A673 (cell line): ENCODE results near the gene NCCRP1. TPM values are rescaled to one million over a fixed set of nuclear protein-coding genes. Genes with fewer than 3 reads are reported as not detected.

Experiments used
- BruUV-seq: library from RNA; stranded (reverse); fragments of 400-500 nt; replicated peaks from 2 replicates; lab custom pipeline; 2021; lab: Mats Ljungman, UMichigan
- CTCF ChIA-PET: fragments of 300-600 bp; sonication (Branson Sonifier 250); formaldehyde crosslinking; loops from one replicate; lab custom pipeline; 2022; ENCODE audit warnings: antibody characterized with exemption; lab: Charles Lee
- POLR2A ChIA-PET: fragments of 300-600 bp; sonication (Branson Sonifier 250); formaldehyde crosslinking; loops from one replicate; lab custom pipeline; 2022; ENCODE audit warnings: antibody characterized with exemption; ENCODE audit not compliant: low non-redundant PET; lab: Charles Lee
- DNase-seq: peaks from one replicate; pipeline ENCODE4 v3.0.0-alpha.2; 2015; ENCODE audit warnings: low spot score
- H3K27ac ChIP-seq: fragments of 200-600 bp; sonication (generic); 2 replicates; pipeline ENCODE4 v1.5.1; 2016; ENCODE audit warnings: mixed run types, low read depth, mild to moderate bottlenecking, mixed read lengths, antibody characterized with exemption, low read length; ENCODE audit not compliant: poor library complexity, severe bottlenecking
- H3K27me3 ChIP-seq: fragments of 200-600 bp; sonication (generic); replicated peaks from 2 replicates; pipeline ENCODE4 v1.6.1; 2017; ENCODE audit warnings: mixed run types, low read depth, mild to moderate bottlenecking, mixed read lengths, antibody characterized with exemption, low read length; ENCODE audit not compliant: insufficient read depth, poor library complexity
- H3K36me3 ChIP-seq: fragments of 200-600 bp; sonication (generic); 2 replicates; pipeline ENCODE4 v1.6.1; 2016; ENCODE audit warnings: mixed run types, mild to moderate bottlenecking, mixed read lengths, antibody characterized with exemption, low read length; ENCODE audit not compliant: insufficient read depth, poor library complexity, severe bottlenecking
- H3K4me1 ChIP-seq: fragments of 200-600 bp; sonication (generic); 2 replicates; pipeline ENCODE4 v1.6.1; 2017; ENCODE audit warnings: mixed run types, mild to moderate bottlenecking, mixed read lengths, antibody characterized with exemption, low read length; ENCODE audit not compliant: insufficient read depth, poor library complexity, severe bottlenecking
- H3K4me3 ChIP-seq: fragments of 200-600 bp; sonication (generic); 2 replicates; pipeline ENCODE4 v1.5.1; 2016; ENCODE audit warnings: low read depth, mixed run types, mild to moderate bottlenecking, mixed read lengths, low read length; ENCODE audit not compliant: poor library complexity, severe bottlenecking
- H3K9me3 ChIP-seq: fragments of 200-600 bp; sonication (generic); 2 replicates; pipeline ENCODE4 v1.6.1; 2016; ENCODE audit warnings: mixed run types, low read depth, mild to moderate bottlenecking, mixed read lengths, antibody characterized with exemption, low read length; ENCODE audit not compliant: poor library complexity, severe bottlenecking
- EZH2 ChIP-seq: fragments of 200-600 bp; sonication (generic); IDR thresholded peaks from 2 replicates; pipeline ENCODE4 v1.6.1; 2017; ENCODE audit warnings: borderline replicate concordance, low read depth, mild to moderate bottlenecking, mixed read lengths, antibody characterized with exemption, low read length; ENCODE audit not compliant: poor library complexity, severe bottlenecking
- intact Hi-C: fragments of 100-400 bp; cut with micrococcal nuclease; formaldehyde crosslinking; loops from one replicate; pipeline ENCODE4 v1.10.0; 2022; ENCODE audit not compliant: unreplicated experiment
- total RNA-seq: library from RNA; stranded (reverse); gene quantifications from 2 replicates; pipeline ENCODE4 v1.2.3, GENCODE V29; 2021
- TF ChIP-seq, protein P1 (sequence below): fragments of 300-800, 200-600 bp; sonication (generic); conservative IDR thresholded peaks from 2 replicates; pipeline ENCODE4 v1.5.1; 2017; ENCODE audit warnings: low read depth, mild to moderate bottlenecking, antibody characterized with exemption, low read length, moderate library complexity, mixed read lengths

Gene NCCRP1
- total RNA-seq, 1 experiment from 2014 or later = not detected

DNA sequence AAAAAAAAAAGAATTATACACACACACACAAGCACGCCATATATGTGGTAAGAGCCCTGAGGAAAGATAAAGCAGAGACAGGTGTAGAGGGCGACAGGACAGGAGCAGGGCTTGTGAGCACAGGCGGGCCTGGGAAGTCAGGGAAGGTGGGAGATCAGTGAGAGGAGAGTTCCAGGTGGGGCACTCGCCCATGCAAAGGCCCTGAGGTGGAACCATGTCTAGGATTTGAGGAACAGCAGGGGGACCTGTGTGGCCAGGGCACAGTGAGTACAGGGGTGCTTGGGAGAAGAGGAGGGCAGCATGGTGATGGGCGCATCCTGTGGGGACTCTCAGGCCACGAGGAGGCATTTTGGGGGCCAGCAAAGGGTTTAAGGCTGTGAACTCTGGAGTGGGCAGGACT, 32.5 kb upstream of the NCCRP1 start:
- Histone ChIP-seq H3K36me3 (no peaks in the 10 kb centered on the region), H3K4me1 (no peaks in the 10 kb centered on the region), H3K27ac (no peak overlapping the region), H3K9me3 (no peaks in the 10 kb centered on the region), H3K27me3 (no peaks in the 10 kb centered on the region), H3K4me3 (no peak overlapping the region)
- DNase-seq = no peak
- BruUV-seq = no TSS peak
- CTCF ChIA-PET = no interaction called here
- TF ChIP-seq EZH2 = no peak
- TF ChIP-seq, protein P1, sequence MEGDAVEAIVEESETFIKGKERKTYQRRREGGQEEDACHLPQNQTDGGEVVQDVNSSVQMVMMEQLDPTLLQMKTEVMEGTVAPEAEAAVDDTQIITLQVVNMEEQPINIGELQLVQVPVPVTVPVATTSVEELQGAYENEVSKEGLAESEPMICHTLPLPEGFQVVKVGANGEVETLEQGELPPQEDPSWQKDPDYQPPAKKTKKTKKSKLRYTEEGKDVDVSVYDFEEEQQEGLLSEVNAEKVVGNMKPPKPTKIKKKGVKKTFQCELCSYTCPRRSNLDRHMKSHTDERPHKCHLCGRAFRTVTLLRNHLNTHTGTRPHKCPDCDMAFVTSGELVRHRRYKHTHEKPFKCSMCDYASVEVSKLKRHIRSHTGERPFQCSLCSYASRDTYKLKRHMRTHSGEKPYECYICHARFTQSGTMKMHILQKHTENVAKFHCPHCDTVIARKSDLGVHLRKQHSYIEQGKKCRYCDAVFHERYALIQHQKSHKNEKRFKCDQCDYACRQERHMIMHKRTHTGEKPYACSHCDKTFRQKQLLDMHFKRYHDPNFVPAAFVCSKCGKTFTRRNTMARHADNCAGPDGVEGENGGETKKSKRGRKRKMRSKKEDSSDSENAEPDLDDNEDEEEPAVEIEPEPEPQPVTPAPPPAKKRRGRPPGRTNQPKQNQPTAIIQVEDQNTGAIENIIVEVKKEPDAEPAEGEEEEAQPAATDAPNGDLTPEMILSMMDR = no peak
- intact Hi-C loops = no loop called here
- POLR2A ChIA-PET = no interaction called here

DNA sequence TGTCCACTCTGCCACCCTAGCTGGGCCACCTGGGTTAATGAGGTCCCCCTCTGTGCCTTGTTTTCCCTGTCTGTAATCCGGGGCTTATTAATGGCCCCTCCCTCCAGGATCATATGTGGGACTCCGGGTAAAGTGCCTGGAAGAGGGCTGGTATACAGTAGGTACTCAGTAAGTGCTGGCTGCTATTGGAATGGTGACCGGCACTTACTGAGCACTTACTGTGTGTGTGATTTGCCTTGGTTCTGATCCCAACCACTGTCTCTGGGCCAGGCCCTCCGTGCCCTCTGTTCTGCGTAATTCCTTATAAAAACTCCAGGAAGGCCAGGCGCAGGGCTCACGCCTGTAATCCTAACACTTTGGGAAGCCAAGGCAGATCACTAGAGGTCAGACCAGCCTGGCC, 30.9 kb upstream of the NCCRP1 start:
- H3K27ac ChIP-seq = no peak overlapping the region
- H3K4me1 ChIP-seq = no peaks in the 10 kb centered on the region
- DNase-seq = no peak
- H3K4me3 ChIP-seq = no peak overlapping the region
- no peak for TF ChIP-seq EZH2
- TF ChIP-seq, protein P1 = no peak
- no peaks in the 10 kb centered on the region for H3K9me3 ChIP-seq
- CTCF ChIA-PET = no interaction called here
- POLR2A ChIA-PET = no interaction called here
- no TSS peak for BruUV-seq
- intact Hi-C loops = no loop called here
- no peaks in the 10 kb centered on the region for H3K36me3 ChIP-seq
- no peaks in the 10 kb centered on the region for H3K27me3 ChIP-seq

DNA sequence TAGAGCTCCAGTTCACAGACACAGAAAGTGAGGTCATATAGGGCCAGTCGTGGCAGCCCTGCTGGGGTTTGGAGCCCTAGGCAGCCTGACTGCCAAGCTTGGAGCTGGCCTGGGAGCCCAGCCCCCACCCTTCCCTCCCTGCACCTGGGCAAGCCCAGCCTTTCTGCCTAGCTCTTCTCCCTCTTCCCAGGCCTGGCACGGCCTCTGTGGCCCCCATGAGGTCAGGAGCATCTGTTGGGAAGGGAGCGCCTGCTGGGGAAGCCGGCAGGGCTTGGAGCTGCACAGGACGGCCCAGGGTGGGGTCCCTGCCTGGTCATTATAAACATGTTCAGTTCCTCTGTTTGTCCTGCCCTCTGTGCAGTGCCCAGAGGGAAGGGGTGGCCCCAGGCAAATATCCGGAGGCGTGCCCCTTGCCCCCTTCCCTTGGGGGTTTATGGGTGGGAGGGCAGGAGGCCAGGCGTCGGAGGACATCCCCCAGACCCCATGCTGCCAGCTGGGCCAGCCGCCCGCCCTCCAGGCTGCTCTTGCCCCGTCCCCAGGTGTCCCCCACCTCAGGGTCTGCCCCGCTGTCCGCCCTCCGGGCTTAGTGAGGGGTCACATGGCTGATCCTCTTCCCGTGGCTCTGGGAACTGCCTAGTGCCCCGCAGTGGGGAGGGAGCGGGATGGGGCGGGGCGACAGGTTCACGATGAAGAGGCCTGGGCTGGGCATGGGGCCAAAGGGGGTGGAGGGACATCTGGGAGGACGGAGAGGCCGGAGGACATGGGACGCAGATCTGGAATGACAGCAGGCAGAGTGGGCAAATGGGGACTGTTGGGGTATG, 30.0 kb upstream of the NCCRP1 start:
- POLR2A ChIA-PET = no interaction called here
- no TSS peak for BruUV-seq
- Histone ChIP-seq H3K4me3 (no peak overlapping the region), H3K4me1 (no peaks in the 10 kb centered on the region), H3K27me3 (no peaks in the 10 kb centered on the region), H3K36me3 (no peaks in the 10 kb centered on the region), H3K27ac (no peak overlapping the region), H3K9me3 (no peaks in the 10 kb centered on the region)
- TF ChIP-seq, protein P1 = no peak
- no peak for TF ChIP-seq EZH2
- intact Hi-C loops = no loop called here
- CTCF ChIA-PET = no interaction called here
- no peak for DNase-seq
